ENCODE data around the gene C14orf119.

- TF ChIP-seq, protein P1, sequence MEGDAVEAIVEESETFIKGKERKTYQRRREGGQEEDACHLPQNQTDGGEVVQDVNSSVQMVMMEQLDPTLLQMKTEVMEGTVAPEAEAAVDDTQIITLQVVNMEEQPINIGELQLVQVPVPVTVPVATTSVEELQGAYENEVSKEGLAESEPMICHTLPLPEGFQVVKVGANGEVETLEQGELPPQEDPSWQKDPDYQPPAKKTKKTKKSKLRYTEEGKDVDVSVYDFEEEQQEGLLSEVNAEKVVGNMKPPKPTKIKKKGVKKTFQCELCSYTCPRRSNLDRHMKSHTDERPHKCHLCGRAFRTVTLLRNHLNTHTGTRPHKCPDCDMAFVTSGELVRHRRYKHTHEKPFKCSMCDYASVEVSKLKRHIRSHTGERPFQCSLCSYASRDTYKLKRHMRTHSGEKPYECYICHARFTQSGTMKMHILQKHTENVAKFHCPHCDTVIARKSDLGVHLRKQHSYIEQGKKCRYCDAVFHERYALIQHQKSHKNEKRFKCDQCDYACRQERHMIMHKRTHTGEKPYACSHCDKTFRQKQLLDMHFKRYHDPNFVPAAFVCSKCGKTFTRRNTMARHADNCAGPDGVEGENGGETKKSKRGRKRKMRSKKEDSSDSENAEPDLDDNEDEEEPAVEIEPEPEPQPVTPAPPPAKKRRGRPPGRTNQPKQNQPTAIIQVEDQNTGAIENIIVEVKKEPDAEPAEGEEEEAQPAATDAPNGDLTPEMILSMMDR (IDR thresholded peaks at IDR 0.05) = no peak
- TF ChIP-seq, protein P2, sequence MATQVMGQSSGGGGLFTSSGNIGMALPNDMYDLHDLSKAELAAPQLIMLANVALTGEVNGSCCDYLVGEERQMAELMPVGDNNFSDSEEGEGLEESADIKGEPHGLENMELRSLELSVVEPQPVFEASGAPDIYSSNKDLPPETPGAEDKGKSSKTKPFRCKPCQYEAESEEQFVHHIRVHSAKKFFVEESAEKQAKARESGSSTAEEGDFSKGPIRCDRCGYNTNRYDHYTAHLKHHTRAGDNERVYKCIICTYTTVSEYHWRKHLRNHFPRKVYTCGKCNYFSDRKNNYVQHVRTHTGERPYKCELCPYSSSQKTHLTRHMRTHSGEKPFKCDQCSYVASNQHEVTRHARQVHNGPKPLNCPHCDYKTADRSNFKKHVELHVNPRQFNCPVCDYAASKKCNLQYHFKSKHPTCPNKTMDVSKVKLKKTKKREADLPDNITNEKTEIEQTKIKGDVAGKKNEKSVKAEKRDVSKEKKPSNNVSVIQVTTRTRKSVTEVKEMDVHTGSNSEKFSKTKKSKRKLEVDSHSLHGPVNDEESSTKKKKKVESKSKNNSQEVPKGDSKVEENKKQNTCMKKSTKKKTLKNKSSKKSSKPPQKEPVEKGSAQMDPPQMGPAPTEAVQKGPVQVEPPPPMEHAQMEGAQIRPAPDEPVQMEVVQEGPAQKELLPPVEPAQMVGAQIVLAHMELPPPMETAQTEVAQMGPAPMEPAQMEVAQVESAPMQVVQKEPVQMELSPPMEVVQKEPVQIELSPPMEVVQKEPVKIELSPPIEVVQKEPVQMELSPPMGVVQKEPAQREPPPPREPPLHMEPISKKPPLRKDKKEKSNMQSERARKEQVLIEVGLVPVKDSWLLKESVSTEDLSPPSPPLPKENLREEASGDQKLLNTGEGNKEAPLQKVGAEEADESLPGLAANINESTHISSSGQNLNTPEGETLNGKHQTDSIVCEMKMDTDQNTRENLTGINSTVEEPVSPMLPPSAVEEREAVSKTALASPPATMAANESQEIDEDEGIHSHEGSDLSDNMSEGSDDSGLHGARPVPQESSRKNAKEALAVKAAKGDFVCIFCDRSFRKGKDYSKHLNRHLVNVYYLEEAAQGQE (IDR thresholded peaks at IDR 0.05; ENCODE audit: insufficient read depth in 1 of 2, low read depth in 2 of 2, low read length in 1 of 2) = no peak
Observed at GRCh38 chr14:23062002-23062401, 33.3 kb upstream of the C14orf119 start.

All from Panc1 (cell line).